Measurements from ENCODE around the gene AIG1.

DNA sequence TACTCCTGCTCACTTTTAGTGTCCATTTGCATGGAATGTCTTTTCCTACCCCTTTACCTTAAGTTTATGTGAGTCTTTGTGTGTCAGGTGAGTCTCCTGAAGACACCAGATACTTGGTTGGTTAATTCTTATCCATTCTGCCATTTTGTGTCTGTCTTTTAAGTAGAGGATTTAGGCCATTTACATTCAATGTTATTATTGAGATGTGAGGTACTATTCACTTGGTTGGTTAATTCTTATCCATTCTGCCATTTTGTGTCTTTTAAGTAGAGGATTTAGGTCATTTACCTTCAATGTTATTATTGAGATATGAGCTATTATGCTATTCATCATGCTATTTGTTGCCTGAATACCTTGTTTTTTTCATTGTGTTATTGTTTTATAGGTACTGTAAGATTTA lies 113.8 kb downstream of the AIG1 start:
- no peak for TF ChIP-seq CTCF (IDR thresholded peaks at IDR 0.05)
- TF ChIP-seq RAD21 (IDR thresholded peaks at IDR 0.05; ENCODE audit: low read length), result no peak
- TF ChIP-seq FOSL2 (IDR thresholded peaks at IDR 0.05; ENCODE audit: borderline replicate concordance, low read depth), result no peak
- no peak for TF ChIP-seq SMC3 (IDR thresholded peaks at IDR 0.05; ENCODE audit: low read depth, low read length)
- no peak for TF ChIP-seq NFIC (IDR thresholded peaks at IDR 0.05; ENCODE audit: borderline replicate concordance)
- no peak for TF ChIP-seq POLR2AphosphoS5 (IDR thresholded peaks at IDR 0.05; ENCODE audit: low read depth, low read length)
- TF ChIP-seq, protein P1, sequence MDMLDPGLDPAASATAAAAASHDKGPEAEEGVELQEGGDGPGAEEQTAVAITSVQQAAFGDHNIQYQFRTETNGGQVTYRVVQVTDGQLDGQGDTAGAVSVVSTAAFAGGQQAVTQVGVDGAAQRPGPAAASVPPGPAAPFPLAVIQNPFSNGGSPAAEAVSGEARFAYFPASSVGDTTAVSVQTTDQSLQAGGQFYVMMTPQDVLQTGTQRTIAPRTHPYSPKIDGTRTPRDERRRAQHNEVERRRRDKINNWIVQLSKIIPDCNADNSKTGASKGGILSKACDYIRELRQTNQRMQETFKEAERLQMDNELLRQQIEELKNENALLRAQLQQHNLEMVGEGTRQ (IDR thresholded peaks at IDR 0.05; ENCODE audit: borderline replicate concordance, low read depth, low read length), result no peak
- no peak for TF ChIP-seq NRF1 (IDR thresholded peaks at IDR 0.05; ENCODE audit: low read depth, low read length)
- TF ChIP-seq JUND (IDR thresholded peaks at IDR 0.05), result no peak
